ENCODE measurements around the gene TSPAN18. TPM values are rescaled to one million over a fixed set of nuclear protein-coding genes. Genes with fewer than 3 reads are reported as not detected.

Gene TSPAN18
- total RNA-seq, 1 experiment from 2014 or later = 0.57 TPM

- no peak for DNase-seq (ENCODE audit: low read depth)
Measured at GRCh38 chr11:44957040-44957515, 230.3 kb downstream of the TSPAN18 start.

GRCh38 chr11:44957776-44958564, 231.2 kb downstream of the TSPAN18 start:
- no peak for DNase-seq (ENCODE audit: low read depth)

- no peak for DNase-seq (ENCODE audit: low read depth)
Measured at GRCh38 chr11:44959064-44959463, 232.3 kb downstream of the TSPAN18 start.

- DNase-seq (ENCODE audit: low read depth) = no peak
Measured at GRCh38 chr11:44960200-44960845, 233.6 kb downstream of the TSPAN18 start.

- DNase-seq (ENCODE audit: low read depth) = no peak
Measured at GRCh38 chr11:44962464-44962863, 235.7 kb downstream of the TSPAN18 start.

GRCh38 chr11:44963136-44963535, 236.4 kb downstream of the TSPAN18 start:
- DNase-seq (ENCODE audit: low read depth) = no peak

GRCh38 chr11:44963948-44964347, 237.2 kb downstream of the TSPAN18 start:
- no peak for DNase-seq (ENCODE audit: low read depth)

- no peak for DNase-seq (ENCODE audit: low read depth)
Measured at GRCh38 chr11:44964526-44965209, 237.9 kb downstream of the TSPAN18 start.

GRCh38 chr11:44966694-44967093, 239.9 kb downstream of the TSPAN18 start:
- no peak for DNase-seq (ENCODE audit: low read depth)

- DNase-seq (ENCODE audit: low read depth) = no peak
Measured at GRCh38 chr11:44967930-44968496, 241.3 kb downstream of the TSPAN18 start.

GRCh38 chr11:44968510-44968909, 241.7 kb downstream of the TSPAN18 start:
- no peak for DNase-seq (ENCODE audit: low read depth)

- no peak for DNase-seq (ENCODE audit: low read depth)
Measured at GRCh38 chr11:44969651-44970252, 243.0 kb downstream of the TSPAN18 start.

- no peak for DNase-seq (ENCODE audit: low read depth)
Measured at GRCh38 chr11:44970293-44970692, 243.5 kb downstream of the TSPAN18 start.

GRCh38 chr11:44971185-44971584, 244.4 kb downstream of the TSPAN18 start:
- no peak for DNase-seq (ENCODE audit: low read depth)

- no peak for DNase-seq (ENCODE audit: low read depth)
Measured at GRCh38 chr11:44972746-44973435, 246.1 kb downstream of the TSPAN18 start.

- DNase-seq (ENCODE audit: low read depth) = no peak
Measured at GRCh38 chr11:44973632-44974401, 247.1 kb downstream of the TSPAN18 start.

- no peak for DNase-seq (ENCODE audit: low read depth)
Measured at GRCh38 chr11:44974402-44975000, 247.7 kb downstream of the TSPAN18 start.

GRCh38 chr11:44976576-44976975, 249.8 kb downstream of the TSPAN18 start:
- DNase-seq (ENCODE audit: low read depth) = no peak

GRCh38 chr11:44977493-44977984, 250.8 kb downstream of the TSPAN18 start:
- no peak for DNase-seq (ENCODE audit: low read depth)

All from Daoy (cell line).